Measurements from ENCODE around the gene C1orf21.

- TF ChIP-seq CTCF (IDR thresholded peaks at IDR 0.05) (no peak), POLR2A (IDR thresholded peaks at IDR 0.05) (no peak)
These were observed 35.8 kb downstream of the C1orf21 start for GRCh38 chr1:184422490-184423233.

All from thyroid gland (tissue), 4 donors.